Naive thymus-derived CD4-positive, alpha-beta T cell (primary cell): ENCODE results near the gene PCDHB12. TPM values are rescaled to one million over a fixed set of nuclear protein-coding genes. Genes with fewer than 3 reads are reported as not detected.
"Not testable (repeated sequence)": the region's sequence is repeated elsewhere in the genome, so short reads cannot be mapped to it uniquely, and the experiment has no call there.

Experiments used
- ATAC-seq: fragments of 150-1000 bp; cut with Tn5 transposase; 2 replicates; pipeline ENCODE4 v1.10.0; 2021; ENCODE audit warnings: mild to moderate bottlenecking, moderate library complexity
- CTCF ChIA-PET: fragments of 350-600 bp; sonication (Branson Sonifier 250); formaldehyde crosslinking; loops from one replicate; lab custom pipeline; 2021; ENCODE audit warnings: antibody characterized with exemption; lab: Charles Lee
- POLR2A ChIA-PET: fragments of 350-600 bp; sonication (Branson Sonifier 250); formaldehyde crosslinking; loops from one replicate; lab custom pipeline; 2021; ENCODE audit warnings: antibody characterized with exemption, inconsistent platforms; lab: Charles Lee
- DNase-seq, 9 donors: peaks; one replicate each; pipeline versions ENCODE4 v3.0.0 to v3.0.0-alpha.2; 2020 to 2022; ENCODE audit warnings: mixed read lengths in 1 of 9
- H3K27ac ChIP-seq: one replicate; pipeline ENCODE4 v1.7.0; 2013; ENCODE audit warnings: mild to moderate bottlenecking, low read depth, low read length, moderate library complexity
- H3K27me3 ChIP-seq, 2 donors: one replicate each; pipeline ENCODE4 v1.7.0; 2013; ENCODE audit warnings: low read length in 2 of 2, mild to moderate bottlenecking in 2 of 2, moderate library complexity in 2 of 2; ENCODE audit not compliant: control insufficient read depth in 2 of 2, insufficient read depth in 2 of 2
- H3K36me3 ChIP-seq, 3 experiments: 1 replicate in 2 of 3; 2 replicates in 1 of 3; pipeline ENCODE4 v1.7.0; 2013; ENCODE audit warnings: low read length in 3 of 3, mild to moderate bottlenecking in 3 of 3, moderate library complexity in 1 of 3; ENCODE audit not compliant: insufficient read depth in 3 of 3, control insufficient read depth in 2 of 3
- H3K4me1 ChIP-seq, 2 donors: one replicate each; pipeline ENCODE4 v1.7.0; 2013; ENCODE audit warnings: low read length in 2 of 2, mild to moderate bottlenecking in 2 of 2, moderate library complexity in 1 of 2; ENCODE audit not compliant: control insufficient read depth in 2 of 2, insufficient read depth in 2 of 2
- H3K4me3 ChIP-seq: 2 replicates; pipeline ENCODE4 v1.7.0; 2013; ENCODE audit warnings: mild to moderate bottlenecking, low read length
- H3K9me3 ChIP-seq, 3 experiments: 1 replicate in 2 of 3; 2 replicates in 1 of 3; pipeline ENCODE4 v1.7.0; 2013; ENCODE audit warnings: low read length in 3 of 3; ENCODE audit not compliant: control insufficient read depth in 2 of 3
- H3K27ac Mint-ChIP-seq, 9 donors: one replicate each; pipeline ENCODE4 v1.8.0; 2020 to 2022; ENCODE audit warnings: mixed read lengths in 9 of 9, mild to moderate bottlenecking in 8 of 9, moderate library complexity in 5 of 9, inconsistent platforms in 2 of 9
- H3K27me3 Mint-ChIP-seq, 5 donors: one replicate each; pipeline ENCODE4 v1.8.0; 2021 to 2022; ENCODE audit warnings: mixed read lengths in 5 of 5, mild to moderate bottlenecking in 1 of 5
- H3K36me3 Mint-ChIP-seq, 5 donors: one replicate each; pipeline ENCODE4 v1.8.0; 2020 to 2022; ENCODE audit warnings: mixed read lengths in 5 of 5, mild to moderate bottlenecking in 3 of 5, inconsistent platforms in 1 of 5
- H3K4me1 Mint-ChIP-seq, 7 donors: one replicate each; pipeline ENCODE4 v1.8.0; 2020 to 2022; ENCODE audit warnings: mixed read lengths in 7 of 7, mild to moderate bottlenecking in 3 of 7, inconsistent platforms in 1 of 7
- H3K4me3 Mint-ChIP-seq, 10 donors: one replicate each; pipeline ENCODE4 v1.8.0; 2020 to 2022; ENCODE audit warnings: mild to moderate bottlenecking in 10 of 10, mixed read lengths in 10 of 10, moderate library complexity in 6 of 10, inconsistent platforms in 2 of 10
- H3K9me3 Mint-ChIP-seq, 11 donors: one replicate each; pipeline ENCODE4 v1.8.0; 2020 to 2022; ENCODE audit warnings: mixed read lengths in 11 of 11, mild to moderate bottlenecking in 4 of 11, inconsistent platforms in 1 of 11, moderate library complexity in 1 of 11
- intact Hi-C, 2 donors: fragments of 100-400 bp; cut with micrococcal nuclease; formaldehyde crosslinking; loops; one replicate each; pipeline ENCODE4 v1.15.1; 2023
- polyA plus RNA-seq, 2 donors: library from polyadenylated mRNA; unstranded; fragments of 300-500 nt; fragmentation: Illumina TruSeq; gene quantifications; one replicate each; pipeline ENCODE4 v1.2.3, GENCODE V29; 2021
- total RNA-seq, 6 experiments: library from RNA in 5 of 6; stranded (reverse) in 5 of 6; gene quantifications; 1 replicate in 5 of 6; 2 replicates in 1 of 6; pipeline ENCODE4 v1.2.3 and lab custom pipeline; 2021 to 2026

The PCDHB12 gene
- total and polyA plus RNA-seq, 7 experiments from 2014 or later, result not detected

GRCh38 chr5:141179876-141180275, 28.6 kb upstream of the PCDHB12 start:
- H3K4me3 ChIP-seq, DNase-seq, intact Hi-C loops, H3K4me3 Mint-ChIP-seq, H3K4me1 Mint-ChIP-seq, H3K27me3 ChIP-seq, H3K27ac Mint-ChIP-seq, ATAC-seq, POLR2A ChIA-PET, H3K27ac ChIP-seq, H3K4me1 ChIP-seq, H3K36me3 ChIP-seq: not testable (repeated sequence)
- Mint-ChIP-seq H3K9me3 (peaks cover 7 to 45% (median 22%) of the 10 kb centered on the region in 11 donors), H3K27me3 (peaks cover 0 to 41% (median 39%) of the 10 kb centered on the region in 5 donors), H3K36me3 (peaks cover 5 to 27% (median 11%) of the 10 kb centered on the region in 5 donors)
- peaks cover 0 to 10% (median 0%) of the 10 kb centered on the region in 3 experiments for H3K9me3 ChIP-seq
- CTCF ChIA-PET, result interaction anchor here (0.6 kb wide), 1 partner anchor 145 kb away, joined by 4 read pairs; no protein-coding TSS in a partner anchor

- peaks cover 7 to 45% (median 27%) of the 10 kb centered on the region in 11 donors for H3K9me3 Mint-ChIP-seq
- H3K27ac ChIP-seq, result no peak overlapping the region
- H3K27me3 ChIP-seq, result peaks cover 0 to 9% of the 10 kb centered on the region in 2 donors
- no peaks in the 10 kb centered on the region for H3K36me3 ChIP-seq
- H3K36me3 Mint-ChIP-seq, result peaks cover 5 to 29% (median 11%) of the 10 kb centered on the region in 5 donors
- H3K4me3 ChIP-seq, result no peak overlapping the region
- ATAC-seq, result no peak
- no peak overlapping the region for H3K27ac Mint-ChIP-seq
- POLR2A ChIA-PET, result no interaction called here
- H3K27me3 Mint-ChIP-seq, result peaks cover 0 to 45% (median 43%) of the 10 kb centered on the region in 5 donors
- no peak overlapping the region for H3K4me3 Mint-ChIP-seq
- peaks cover 0 to 1% (median 0%) of the 10 kb centered on the region in 7 donors for H3K4me1 Mint-ChIP-seq
- no peaks in the 10 kb centered on the region for H3K4me1 ChIP-seq
- intact Hi-C loops, result no loop called here
- H3K9me3 ChIP-seq, result peaks cover 0 to 7% (median 0%) of the 10 kb centered on the region in 3 experiments
- CTCF ChIA-PET, result no interaction called here
- no peak for DNase-seq
These were observed 28.2 kb upstream of the PCDHB12 start for GRCh38 chr5:141180313-141180712.

DNA sequence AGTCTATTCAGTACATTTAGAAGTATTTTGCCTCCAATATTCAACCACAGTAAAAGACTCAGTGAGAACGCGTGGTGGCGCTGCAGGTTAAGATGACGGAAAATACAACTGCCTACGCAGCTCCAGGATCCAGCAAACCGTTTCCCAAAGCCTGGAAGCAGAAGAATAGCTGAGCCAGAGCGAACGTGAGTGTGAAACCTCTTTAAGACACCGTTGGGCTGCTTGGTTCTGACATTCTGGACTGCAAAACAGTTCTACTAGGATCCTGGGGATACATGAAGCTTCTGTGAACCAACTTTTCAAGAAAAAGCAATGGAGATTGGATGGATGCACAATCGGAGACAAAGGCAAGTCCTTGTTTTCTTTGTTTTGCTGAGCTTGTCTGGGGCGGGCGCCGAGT, 26.3 kb upstream of the PCDHB12 start, which contains the start of gene PCDHB16:
Gene PCDHB16 (plus strand): TSS at position 140 of the 400 bp plus-strand sequence. CDS start 173 bp downstream, at position 313.
- Mint-ChIP-seq H3K9me3 (peaks cover 10 to 59% (median 33%) of the 10 kb centered on the region in 11 donors), H3K4me3 (no peak within 1 kb of the TSS), H3K36me3 (peaks cover 5 to 33% (median 18%) of the 10 kb centered on the region in 5 donors), H3K4me1 (peaks cover 0 to 9% (median 5%) of the 10 kb centered on the region in 7 donors), H3K27me3 (peaks cover 0 to 62% (median 58%) of the 10 kb centered on the region in 5 donors), H3K27ac (peak within 1 kb of the TSS in 2 of 9 donors; percentile 18 to 25)
- Histone ChIP-seq H3K36me3 (no peaks in the 10 kb centered on the region), H3K4me3 (no peak within 1 kb of the TSS), H3K9me3 (peaks cover 0 to 7% (median 0%) of the 10 kb centered on the region in 3 experiments), H3K27me3 (no peaks in the 10 kb centered on the region), H3K27ac (no peak within 1 kb of the TSS), H3K4me1 (no peaks in the 10 kb centered on the region)
- ChIA-PET CTCF (interaction anchor here (0.6 to 1.0 kb wide), 2 partner anchors 332 to 654 kb away, joined by 3 read pairs; no protein-coding TSS in a partner anchor), POLR2A (no interaction called here)
- no peak for DNase-seq
- no peak for ATAC-seq
- intact Hi-C loops, result no loop called here

- intact Hi-C loops, H3K4me3 Mint-ChIP-seq, H3K27ac ChIP-seq, H3K36me3 ChIP-seq, H3K27ac Mint-ChIP-seq, H3K4me3 ChIP-seq, H3K9me3 ChIP-seq, H3K4me1 ChIP-seq, DNase-seq, ATAC-seq, POLR2A ChIA-PET, CTCF ChIA-PET, H3K27me3 ChIP-seq: not testable (repeated sequence)
- Mint-ChIP-seq H3K36me3 (peaks cover 7 to 37% (median 22%) of the 10 kb centered on the region in 5 donors), H3K27me3 (peaks cover 3 to 76% (median 72%) of the 10 kb centered on the region in 5 donors), H3K4me1 (peaks cover 0 to 12% (median 5%) of the 10 kb centered on the region in 7 donors), H3K9me3 (peaks cover 10 to 74% (median 44%) of the 10 kb centered on the region in 11 donors)
These were observed 24.2 kb upstream of the PCDHB12 start for GRCh38 chr5:141184117-141184855.

- ChIA-PET CTCF (interaction anchor here (0.7 to 1.0 kb wide), 2 partner anchors 10 to 134 kb away, joined by 3 to 5 read pairs; partner anchors contain the start of gene PCDHB8), POLR2A (no interaction called here)
- H3K4me1 Mint-ChIP-seq, result peaks cover 0 to 12% (median 5%) of the 10 kb centered on the region in 7 donors
- H3K27me3 Mint-ChIP-seq, result peaks cover 3 to 86% (median 76%) of the 10 kb centered on the region in 5 donors
- H3K36me3 Mint-ChIP-seq, result peaks cover 7 to 38% (median 28%) of the 10 kb centered on the region in 5 donors
- Histone ChIP-seq H3K4me3 (no peak within 1 kb of the TSS), H3K36me3 (no peaks in the 10 kb centered on the region), H3K27ac (no peak within 1 kb of the TSS), H3K9me3 (peaks cover 0 to 7% (median 0%) of the 10 kb centered on the region in 3 experiments), H3K4me1 (no peaks in the 10 kb centered on the region), H3K27me3 (no peaks in the 10 kb centered on the region)
- peak within 1 kb of the TSS; percentile 15 to 64 (median 35) for H3K4me3 Mint-ChIP-seq
- peaks cover 12 to 80% (median 50%) of the 10 kb centered on the region in 11 donors for H3K9me3 Mint-ChIP-seq
- intact Hi-C loops, result loop anchor here (1.0 to 5.0 kb wide), 2 partner anchors 375 to 377 kb away; no protein-coding TSS in a partner anchor
- no peak for ATAC-seq
- no peak within 1 kb of the TSS for H3K27ac Mint-ChIP-seq
- DNase-seq, result peak in 1 of 9 donors; percentile 14
These were observed 21.5 kb upstream of the PCDHB12 start, which contains the start of gene PCDHB9 for GRCh38 chr5:141186897-141187512. PCDHB9 (plus strand) TSS chr5:141187161; CDS start chr5:141187319, 158 bp downstream.

- H3K36me3 ChIP-seq, H3K4me3 ChIP-seq, DNase-seq, ATAC-seq, H3K4me1 ChIP-seq, H3K4me3 Mint-ChIP-seq, POLR2A ChIA-PET, CTCF ChIA-PET, H3K27ac ChIP-seq, H3K27ac Mint-ChIP-seq, H3K27me3 ChIP-seq, H3K9me3 ChIP-seq: not testable (repeated sequence)
- Mint-ChIP-seq H3K9me3 (peaks cover 9 to 80% (median 45%) of the 10 kb centered on the region in 11 donors), H3K36me3 (peaks cover under 1 to 34% (median 19%) of the 10 kb centered on the region in 5 donors), H3K4me1 (peaks cover 0 to 12% (median 5%) of the 10 kb centered on the region in 7 donors), H3K27me3 (peaks cover 3 to 86% (median 74%) of the 10 kb centered on the region in 5 donors)
- intact Hi-C loops, result loop anchor here in 1 of 2 donors (5.0 kb wide), 1 partner anchor 374 kb away; no protein-coding TSS in a partner anchor
These were observed 19.8 kb upstream of the PCDHB12 start for GRCh38 chr5:141188682-141189081.
